Measurements from ENCODE around the gene LTB4R.

LTB4R gene

DNA sequence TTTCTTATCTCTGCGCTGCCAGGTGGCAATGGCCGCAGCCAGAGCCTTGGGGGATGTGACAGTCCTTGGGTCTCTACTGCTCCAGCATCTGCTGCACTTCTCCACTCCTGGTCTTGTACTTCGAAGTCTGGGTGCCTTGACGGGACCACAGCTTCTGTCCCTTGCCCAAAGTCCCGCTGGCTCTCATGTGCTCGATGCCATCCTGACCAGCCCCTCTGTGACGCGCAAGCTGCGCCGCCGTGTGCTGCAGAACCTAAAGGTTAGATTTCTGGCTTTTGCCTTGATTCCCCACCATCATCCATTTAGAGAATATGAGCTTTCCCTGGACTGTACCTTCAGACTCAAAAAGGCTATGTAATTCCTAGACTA is 7.3 kb upstream of the LTB4R start:
- DNase-seq, result no peak

DNA sequence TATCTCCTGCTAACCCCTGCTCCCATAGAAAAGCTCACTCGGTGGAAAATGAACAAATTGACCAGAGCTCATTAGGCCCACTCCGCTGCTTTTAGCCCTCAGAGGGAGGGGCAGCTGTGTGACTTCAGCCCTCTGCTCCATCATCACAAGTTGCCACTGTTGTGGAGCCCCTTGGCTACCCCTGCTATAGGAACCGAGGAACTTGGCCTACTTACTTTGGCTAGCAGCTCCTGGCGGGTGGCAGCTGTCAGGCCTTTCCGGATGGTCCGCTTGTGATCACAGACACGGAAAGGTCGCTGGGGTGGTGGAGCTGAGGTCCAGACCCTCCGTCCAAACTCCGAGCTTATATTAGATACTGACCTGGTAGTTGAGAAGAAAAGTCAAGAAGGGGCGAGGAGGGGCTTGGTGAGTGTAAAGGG is 4.1 kb upstream of the LTB4R start:
- no peak for DNase-seq

DNA sequence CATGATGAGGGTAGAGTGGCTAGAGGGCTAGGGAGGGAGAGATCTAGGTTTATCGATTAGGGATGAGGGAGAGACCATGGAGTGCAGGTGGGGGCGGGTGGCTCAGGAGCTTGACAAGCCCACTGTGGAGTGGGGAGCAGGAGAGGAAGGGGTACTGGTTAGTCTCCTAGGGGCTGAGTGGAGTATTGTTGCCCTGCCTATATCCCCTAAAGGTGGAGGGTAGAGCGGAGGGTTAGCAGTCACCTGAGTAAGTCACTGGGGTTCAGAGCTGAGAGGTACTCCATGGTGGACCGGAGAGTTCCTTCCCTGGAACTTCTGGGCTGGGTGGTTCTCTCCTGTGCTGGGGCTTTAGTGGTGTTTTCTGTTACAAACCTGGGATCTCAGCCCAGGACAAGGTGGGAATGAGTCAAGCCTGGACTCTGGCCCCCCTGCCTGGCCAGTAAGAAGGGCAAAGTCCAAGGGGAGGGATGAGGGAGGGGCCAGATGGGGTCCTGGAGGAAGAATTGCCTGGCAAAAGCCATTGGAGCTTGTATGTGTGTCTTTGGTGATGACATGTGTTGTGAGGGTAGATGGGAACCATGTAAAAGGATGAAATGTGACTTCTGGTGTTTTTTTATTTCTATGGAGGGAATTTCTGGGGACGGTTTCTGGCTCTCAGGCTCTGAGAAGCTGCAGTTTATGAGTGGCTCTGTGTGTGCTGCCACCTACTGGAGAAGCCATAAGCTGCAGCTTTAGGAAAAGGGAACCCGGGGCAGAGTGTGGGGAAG is 3.5 kb upstream of the LTB4R start, which contains the start of gene CIDEB:
TSS of gene CIDEB (minus strand) at position 403 of the 767 bp plus-strand sequence. CDS start at position 284, 119 bp downstream.
- DNase-seq, result peak; percentile 84

DNA sequence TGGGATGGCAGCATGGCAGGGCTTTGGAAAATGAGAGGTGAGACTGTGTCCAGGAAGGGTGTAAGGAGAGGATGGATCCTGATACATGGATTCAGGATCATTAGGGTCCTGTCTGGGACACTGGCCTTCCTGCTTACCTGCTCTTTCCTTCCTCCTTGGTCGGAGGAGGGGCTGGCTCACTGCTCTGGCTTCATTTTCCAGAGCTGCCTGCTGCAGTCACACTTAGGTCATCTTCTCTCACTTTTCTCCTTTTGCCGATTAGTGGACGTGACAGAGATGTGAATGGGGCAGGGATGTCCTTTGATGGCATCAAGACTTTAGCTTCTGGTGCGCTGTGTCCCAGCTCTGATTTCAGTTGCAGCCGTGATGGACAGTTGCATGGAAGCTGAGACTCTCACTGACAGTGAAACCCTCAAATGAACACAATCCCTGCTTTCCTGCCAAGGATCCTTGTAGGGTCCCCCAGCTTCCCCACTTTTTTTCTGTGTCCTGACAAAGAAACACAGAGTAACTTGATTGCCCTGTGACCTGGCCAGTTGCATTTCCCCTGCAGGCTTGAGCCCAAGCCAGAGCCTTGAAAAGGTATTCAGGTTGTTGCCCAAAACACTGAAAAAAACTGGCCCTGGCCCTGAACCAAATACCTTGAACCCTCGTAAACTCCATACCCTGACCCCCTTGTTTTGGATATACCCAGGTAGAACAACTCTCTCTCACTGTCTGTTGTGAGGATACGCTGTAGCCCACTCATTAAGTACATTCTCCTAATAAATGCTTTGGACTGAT is 2.8 kb upstream of the LTB4R start:
- no peak for DNase-seq

DNA sequence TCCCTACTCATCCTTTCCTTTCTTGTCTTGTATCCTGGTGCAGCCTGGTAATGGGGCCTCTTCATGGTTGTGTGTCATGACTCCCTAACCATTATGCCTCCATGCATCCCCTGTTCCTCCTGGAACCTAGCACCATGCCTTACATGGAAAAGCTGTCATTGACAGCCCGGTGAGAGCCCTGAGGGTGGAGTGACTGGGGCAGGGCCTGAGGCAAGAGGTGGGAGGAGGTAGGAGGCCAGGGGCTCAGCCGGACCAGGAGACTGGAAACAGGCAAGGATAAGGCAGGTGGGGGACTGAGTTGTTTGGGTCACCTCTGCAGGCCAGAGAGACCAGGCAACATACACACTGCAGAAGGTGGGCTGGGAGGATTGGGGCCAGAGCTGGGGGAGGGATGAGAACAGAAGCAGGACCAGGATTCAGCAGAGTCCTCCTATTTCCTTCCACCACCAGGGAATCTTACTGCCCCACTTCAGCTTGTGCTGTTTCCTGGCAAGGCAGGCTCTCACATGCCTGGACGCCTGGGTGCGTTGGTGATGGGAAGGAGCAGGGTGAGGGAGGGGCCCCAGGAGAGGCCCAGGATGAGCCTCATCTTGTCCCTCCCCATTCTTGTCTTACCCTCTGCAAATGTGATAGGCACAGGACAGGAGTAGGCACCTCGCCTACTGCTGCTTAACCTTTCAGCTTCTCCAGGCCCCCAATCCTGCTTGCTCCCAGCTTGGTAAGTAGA is 1.6 kb upstream of the LTB4R start, which contains the start of gene LTB4R2:
TSS of gene LTB4R2 (plus strand) at position 603 of the 727 bp plus-strand sequence. CDS start 525 bp downstream, outside the sequence.
- DNase-seq, result no peak

DNA sequence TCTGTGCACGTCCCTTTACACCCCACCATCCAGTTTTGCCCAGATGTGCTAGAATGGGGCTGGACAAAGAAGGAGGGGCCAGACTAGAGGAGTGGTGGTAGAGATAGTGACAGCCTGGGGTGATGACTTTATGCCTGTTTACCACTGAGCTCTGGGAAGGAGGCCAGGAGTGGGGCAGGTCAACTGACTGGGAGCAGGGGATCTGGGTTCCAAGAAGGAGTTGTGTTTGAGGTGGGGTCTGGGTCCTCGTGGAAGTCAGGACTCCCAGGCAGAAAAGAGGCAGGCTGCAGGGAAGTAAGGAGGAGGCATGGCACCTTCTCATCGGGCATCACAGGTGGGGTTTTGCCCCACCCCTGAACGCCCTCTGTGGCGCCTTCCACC is 1.0 kb upstream of the LTB4R start:
- DNase-seq, result no peak

DNA sequence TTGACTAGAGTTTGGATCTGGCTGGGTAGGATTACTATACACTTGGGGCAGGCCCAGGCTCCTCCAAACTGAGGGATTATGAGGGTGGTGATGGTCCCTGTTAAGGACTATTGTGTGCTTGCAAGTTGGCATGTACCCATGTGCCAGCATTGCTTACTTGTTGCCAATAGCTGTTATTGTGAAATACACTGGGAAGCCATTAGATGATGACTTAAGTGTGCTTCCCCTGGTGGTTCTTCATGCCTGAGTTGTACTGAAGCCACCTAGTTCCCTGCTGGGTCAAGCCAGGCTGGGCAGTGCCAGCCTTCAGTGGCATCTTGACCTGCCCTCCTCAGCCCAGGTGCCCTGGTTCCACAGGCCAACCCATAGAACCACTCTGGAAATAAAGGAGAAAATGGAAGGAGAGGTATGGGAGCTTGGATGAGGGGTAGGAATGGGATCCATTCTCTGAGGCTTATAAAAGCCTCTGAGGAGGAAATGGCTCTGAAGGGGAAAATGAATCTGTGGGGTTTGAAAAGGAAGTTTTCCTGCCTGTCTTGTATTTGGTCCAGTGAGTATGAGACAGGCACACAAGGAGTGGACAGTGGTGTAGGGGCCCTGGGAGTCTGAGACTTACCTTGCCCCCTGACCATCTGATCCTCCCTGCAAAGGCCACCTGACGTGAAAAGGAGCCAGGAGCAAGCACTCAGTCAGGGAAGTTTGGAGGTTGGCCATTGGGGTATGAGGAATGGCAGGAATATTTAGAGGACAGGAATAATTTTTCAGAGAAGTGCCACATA is 724 bp downstream of the LTB4R start:
- DNase-seq, result no peak

DNA sequence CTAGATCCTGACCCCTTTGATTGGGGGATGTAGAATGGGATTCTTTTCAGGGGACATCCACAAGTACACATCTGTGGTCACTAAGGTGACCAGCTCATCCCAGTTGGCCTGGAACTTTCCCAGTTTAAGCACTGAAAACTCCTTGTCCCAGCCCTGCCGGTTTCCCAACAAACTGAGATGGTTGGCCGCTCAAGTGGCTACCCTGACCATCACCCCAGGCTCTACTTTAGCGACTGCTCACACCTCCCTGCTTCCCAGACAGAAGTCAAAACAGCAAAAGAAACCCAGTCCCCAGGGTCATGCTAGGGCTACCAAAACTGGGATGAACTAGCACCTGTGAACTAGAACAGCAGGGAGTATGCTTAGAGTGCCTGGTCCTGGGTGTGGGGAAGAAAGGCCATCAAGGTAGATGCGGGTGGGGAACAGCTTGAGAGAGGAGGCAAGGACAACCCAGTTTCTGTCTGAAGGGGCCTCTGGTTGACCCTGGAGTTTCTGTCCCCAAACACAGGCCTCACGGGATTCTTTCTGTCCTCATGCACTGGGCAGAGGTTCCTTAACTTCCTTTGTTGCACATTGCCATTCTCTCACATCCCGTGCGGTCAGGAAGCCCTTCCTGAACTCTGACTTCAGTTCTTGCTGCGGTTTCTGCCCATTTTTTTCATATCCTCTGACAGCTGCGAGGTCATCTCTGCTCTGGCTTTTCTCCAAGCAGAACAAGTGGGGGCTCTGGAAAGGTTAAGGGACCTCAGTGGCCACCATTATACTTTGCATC is 1.6 kb downstream of the LTB4R start:
- peak; percentile 70 for DNase-seq

DNA sequence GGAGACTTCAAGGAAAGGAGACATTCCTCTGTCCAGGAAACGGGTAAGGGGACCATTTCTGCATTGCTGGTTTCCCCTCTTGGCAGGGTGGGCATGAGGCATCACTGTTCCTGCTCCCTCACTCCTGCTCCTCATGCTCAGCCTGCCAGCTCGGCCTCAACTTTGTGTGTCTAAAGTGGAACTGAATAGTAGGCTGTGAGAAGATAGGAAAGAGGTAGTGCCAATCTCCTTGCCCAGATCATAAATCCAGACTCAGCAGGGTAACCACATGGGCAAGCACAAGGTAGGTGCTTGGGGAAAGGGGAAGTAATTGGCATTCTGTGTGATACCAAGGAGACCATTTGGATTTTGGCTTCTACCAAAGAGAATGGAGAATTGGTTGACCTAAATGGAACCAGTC is 2.6 kb downstream of the LTB4R start:
- DNase-seq, result no peak

DNA sequence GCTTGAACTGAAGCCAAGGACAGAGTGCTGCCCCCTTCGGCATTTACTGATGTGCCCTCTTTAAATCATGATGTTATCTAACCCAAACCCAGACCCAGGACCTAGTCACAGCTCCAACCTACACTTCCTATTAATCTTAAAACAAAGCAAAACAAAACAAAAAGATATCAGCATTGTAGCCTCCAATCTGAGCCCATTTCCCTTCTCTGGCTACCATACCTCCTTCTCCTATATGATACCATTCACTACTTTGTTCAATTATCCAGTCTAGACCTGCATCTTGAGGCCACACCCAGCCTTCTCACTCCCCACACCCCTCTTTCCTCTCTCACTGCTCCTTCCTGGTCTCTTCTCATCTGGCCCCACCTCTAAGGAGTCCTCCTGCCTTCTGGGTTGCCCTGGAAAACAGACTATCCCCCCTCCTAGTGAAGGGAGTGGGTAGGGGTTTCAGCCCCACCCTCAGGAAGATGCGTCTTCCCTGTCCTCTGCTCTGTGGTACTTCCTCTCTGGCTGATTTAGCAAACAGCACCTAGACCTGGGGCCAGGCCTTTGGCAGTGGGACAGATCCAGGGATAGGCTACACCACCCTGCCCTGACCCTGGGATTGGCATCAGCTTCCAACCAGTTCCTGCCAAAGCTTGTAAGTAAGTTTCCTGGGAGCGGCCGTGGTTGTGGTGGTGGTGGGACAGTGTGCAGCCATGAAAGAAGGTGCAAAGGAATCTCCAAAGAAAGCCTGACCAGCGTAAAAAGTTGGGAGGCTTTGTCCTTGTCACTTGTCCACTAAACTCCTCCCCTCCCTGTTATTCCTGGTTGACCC is 3.3 kb downstream of the LTB4R start:
- no peak for DNase-seq

DNA sequence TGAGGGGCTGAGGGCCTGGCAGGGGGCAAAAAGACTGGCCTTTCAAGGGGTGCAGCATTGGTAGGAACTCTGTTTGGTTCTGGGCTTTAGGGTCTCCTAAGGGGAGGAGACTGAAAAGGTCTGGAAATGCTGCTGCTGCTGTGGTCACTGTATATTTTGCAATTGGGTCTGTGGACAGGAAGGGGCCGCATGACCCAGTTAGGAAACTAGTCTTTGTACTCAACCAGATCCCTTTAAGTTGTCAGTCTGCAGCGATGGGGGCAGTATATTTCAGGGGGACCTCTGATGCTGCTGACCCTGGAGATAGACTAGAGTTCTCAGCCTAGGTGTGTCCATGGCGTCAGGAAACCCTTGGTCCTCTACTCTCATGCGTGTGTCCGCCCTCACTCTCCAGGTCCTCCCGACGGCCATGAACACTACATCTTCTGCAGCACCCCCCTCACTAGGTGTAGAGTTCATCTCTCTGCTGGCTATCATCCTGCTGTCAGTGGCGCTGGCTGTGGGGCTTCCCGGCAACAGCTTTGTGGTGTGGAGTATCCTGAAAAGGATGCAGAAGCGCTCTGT is 4.0 kb downstream of the LTB4R start:
- no peak for DNase-seq

DNA sequence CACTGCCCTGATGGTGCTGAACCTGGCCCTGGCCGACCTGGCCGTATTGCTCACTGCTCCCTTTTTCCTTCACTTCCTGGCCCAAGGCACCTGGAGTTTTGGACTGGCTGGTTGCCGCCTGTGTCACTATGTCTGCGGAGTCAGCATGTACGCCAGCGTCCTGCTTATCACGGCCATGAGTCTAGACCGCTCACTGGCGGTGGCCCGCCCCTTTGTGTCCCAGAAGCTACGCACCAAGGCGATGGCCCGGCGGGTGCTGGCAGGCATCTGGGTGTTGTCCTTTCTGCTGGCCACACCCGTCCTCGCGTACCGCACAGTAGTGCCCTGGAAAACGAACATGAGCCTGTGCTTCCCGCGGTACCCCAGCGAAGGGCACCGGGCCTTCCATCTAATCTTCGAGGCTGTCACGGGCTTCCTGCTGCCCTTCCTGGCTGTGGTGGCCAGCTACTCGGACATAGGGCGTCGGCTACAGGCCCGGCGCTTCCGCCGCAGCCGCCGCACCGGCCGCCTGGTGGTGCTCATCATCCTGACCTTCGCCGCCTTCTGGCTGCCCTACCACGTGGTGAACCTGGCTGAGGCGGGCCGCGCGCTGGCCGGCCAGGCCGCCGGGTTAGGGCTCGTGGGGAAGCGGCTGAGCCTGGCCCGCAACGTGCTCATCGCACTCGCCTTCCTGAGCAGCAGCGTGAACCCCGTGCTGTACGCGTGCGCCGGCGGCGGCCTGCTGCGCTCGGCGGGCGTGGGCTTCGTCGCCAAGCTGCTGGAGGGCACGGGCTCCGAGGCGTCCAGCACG is 4.7 kb downstream of the LTB4R start:
- no peak for DNase-seq

DNA sequence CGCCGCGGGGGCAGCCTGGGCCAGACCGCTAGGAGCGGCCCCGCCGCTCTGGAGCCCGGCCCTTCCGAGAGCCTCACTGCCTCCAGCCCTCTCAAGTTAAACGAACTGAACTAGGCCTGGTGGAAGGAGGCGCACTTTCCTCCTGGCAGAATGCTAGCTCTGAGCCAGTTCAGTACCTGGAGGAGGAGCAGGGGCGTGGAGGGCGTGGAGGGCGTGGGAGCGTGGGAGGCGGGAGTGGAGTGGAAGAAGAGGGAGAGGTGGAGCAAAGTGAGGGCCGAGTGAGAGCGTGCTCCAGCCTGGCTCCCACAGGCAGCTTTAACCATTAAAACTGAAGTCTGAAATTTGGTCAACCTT is 5.3 kb downstream of the LTB4R start:
- DNase-seq, result no peak

DNA sequence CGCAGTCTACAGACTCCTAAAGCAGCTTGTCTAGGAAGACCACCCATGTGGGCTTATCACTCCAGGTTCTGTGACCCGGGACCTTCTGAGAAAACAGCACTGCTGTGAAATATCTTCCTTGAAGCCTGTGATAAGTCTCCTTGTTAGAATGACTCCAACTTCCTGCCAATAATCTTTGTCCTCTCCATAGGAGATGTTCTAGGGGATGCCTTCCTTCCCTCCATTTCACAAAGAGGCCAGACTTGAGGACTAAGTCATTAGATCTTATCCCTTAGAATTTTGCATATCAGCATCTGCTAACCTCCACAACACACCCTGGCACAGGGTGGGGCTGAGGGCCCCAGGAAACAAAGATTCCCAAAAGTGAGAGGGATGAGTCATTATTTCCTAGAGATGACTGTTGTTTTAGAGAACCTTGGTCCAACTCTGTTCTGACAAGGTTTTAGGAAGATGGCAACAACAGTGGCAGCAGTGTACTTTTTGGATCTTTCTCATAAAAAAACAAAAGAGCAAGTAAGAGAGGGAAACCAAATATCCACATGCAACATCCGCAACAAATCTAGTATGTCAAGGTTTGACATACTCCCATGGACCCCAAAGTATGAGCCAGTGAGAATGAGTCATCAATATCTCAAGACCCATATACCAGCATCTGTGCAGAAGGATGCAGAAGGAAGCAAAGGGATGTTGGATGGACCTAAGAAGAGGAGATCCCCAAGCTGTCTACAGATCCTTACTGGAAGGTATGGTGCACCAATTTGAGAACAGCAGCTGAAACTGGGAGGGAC is 6.0 kb downstream of the LTB4R start:
- no peak for DNase-seq

DNA sequence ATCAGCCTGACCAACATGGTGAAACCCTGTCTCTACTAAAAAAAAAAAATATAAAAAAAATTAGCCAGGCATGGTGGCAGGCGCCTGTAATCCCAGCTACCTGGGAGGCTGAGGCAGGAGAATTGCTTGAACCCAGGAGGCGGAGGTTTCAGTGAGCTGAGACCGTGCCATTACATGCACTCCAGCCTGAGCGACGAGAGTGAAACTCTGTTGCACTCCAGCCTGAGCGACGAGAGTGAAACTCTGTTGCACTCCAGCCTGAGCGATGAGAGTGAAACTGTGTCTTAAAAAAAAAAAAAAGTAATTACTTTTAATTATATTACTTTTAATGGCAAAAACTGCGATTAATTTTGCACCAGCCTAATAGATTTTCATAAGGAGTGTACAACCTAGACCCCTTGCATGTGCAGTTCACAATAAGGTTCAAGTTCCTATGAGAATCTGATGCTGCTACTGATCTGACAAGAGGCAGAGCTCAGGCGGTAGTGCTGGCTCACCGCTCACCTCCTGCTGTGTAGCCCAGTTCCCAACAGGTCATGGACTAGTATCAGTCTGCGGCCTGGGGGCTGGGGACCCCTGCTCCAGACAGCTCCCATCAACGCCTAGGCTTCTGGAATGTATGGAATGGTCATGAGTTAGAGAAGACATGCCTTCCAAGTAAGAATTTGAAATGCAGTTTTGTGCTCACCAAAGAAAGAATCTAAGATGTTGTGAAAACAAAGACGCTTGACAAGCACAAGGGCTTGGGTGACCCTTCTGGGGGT is 10.1 kb downstream of the LTB4R start:
- no peak for DNase-seq

DNA sequence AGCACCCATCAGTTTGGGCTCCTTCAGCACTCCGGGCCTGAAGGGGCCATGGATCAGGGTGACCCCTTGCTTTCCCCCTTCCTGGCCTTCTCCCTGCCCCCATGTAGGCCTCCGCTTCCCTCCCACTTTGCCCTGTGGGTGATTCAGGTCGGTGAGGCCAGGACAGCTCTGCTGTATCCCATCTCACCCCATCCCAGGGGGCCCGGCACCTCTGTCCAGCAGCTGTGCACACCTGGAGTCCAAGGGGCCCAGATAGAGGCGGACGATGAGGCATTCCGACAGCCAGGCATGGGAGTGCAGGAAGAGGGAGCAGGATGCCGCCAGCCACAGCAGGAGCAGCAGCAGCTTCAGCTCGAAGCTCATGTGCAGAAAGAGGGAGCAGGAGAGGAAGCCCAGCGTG is 11.4 kb downstream of the LTB4R start:
- no peak for DNase-seq

DNA sequence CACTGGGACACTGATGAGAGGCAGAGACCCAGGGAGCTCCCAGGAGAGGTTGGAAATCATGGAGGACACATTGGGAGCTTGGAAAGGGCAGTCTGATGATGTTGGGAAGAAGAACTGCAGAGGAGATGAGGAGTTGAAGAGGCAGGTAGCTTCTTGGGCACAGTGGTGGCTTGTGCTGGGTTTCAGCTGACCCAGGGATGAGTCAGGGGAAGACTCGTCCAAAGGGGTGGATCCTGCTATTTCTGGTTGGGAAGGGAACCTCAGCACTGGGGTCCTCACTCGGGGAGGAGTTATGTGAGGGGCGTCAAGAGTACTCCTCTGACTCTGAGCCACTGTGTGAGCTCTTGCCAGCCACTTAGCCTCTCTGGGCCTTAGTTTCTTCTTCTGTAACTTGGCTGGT is 12.0 kb downstream of the LTB4R start:
- DNase-seq, result no peak

DNA sequence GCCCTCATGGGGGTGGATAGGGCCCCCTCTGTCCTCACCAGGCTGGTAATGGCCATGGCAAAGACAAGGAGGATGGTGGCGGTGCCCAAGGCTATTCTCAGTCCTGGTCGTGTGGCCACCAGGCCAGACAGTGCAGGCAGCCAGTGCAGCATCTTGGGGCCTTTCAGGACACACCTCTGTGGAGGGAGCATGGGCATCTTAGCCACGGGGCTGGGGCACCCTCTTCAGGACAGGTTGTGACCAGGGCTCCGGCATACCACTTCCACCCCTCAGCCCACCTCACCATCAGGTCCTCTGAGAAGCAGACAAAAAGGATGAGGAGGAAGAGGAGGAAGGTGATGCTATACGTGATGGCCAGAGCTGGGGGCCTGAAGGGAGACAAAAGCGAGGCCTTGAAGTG is 12.7 kb downstream of the LTB4R start:
- no peak for DNase-seq

Measured in activated effector memory CD4-positive, alpha-beta T cell treated with anti-CD3 and anti-CD28 coated beads, Interleukin-2, amount 50 U/mL, for 16 hours (primary cell).